Body of pancreas (tissue), 4 donors: ENCODE data around the gene DSTN. TPM values are rescaled to one million over a fixed set of nuclear protein-coding genes. Genes with fewer than 3 reads are reported as not detected.
A peak's percentile ranks its signal among the peaks of the same experiment; 100 is the strongest.

Experiments used
- ATAC-seq: fragments of 150-250 bp; one replicate; pipeline ENCODE4 v1.9.1; 2016
- DNase-seq, 4 donors: peaks; one replicate each; pipeline ENCODE4 v3.0.0-alpha.2; 2019
- H3K27ac ChIP-seq, 4 donors: fragments of 200-600 bp; sonication (generic); 1 replicate in 3 of 4; 2 replicates in 1 of 4; pipeline versions ENCODE4 v1.5.1 to v1.6.1; 2016 to 2019; ENCODE audit warnings: mild to moderate bottlenecking in 1 of 4, mixed read lengths in 1 of 4, moderate library complexity in 1 of 4
- H3K27me3 ChIP-seq, 2 donors: fragments of 200-600 bp; sonication (generic); one replicate each; pipeline ENCODE4 v1.6.0; 2016; ENCODE audit warnings: mild to moderate bottlenecking in 1 of 2
- H3K36me3 ChIP-seq, 2 donors: fragments of 200-600 bp; sonication (generic); replicated peaks in 1 of 2; 2 replicates each; pipeline ENCODE4 v1.5.1; 2016; ENCODE audit warnings: low read depth in 2 of 2; ENCODE audit not compliant: insufficient read depth in 1 of 2
- H3K4me1 ChIP-seq: fragments of 200-600 bp; sonication (generic); one replicate; pipeline ENCODE4 v1.6.0; 2016
- H3K4me3 ChIP-seq, 2 donors: fragments of 200-600 bp; sonication (generic); 1 replicate in 1 of 2; 2 replicates in 1 of 2; pipeline ENCODE4 v1.5.1; 2016 to 2019
- H3K9me3 ChIP-seq, 3 donors: fragments of 200-600 bp; sonication (generic); 1 replicate in 2 of 3; 2 replicates in 1 of 3; pipeline ENCODE4 v1.5.1; 2016
- CTCF ChIP-seq, 7 experiments: fragments of 450-650 bp in 4 of 7; fragments of 200-600 bp in 3 of 7; sonication (generic) in 3 of 7; IDR thresholded peaks; one replicate each; pipeline ENCODE4 v1.5.1; 2016 to 2019; ENCODE audit warnings: antibody characterized with exemption in 7 of 7
- POLR2A ChIP-seq, 3 donors: fragments of 450-650 bp; IDR thresholded peaks; one replicate each; pipeline ENCODE4 v1.6.1; 2016; ENCODE audit warnings: antibody characterized with exemption in 3 of 3, mild to moderate bottlenecking in 2 of 3
- WGBS, 2 donors: methylation state at CpG; one replicate each; pipeline ENCODE4 v1.1.5; 2017; 5-methylcytosine and 5-hydroxymethylcytosine counted together
- intact Hi-C: fragments of 100-400 bp; cut with DNase I; formaldehyde crosslinking; loops from one replicate; pipeline ENCODE4 v1.15.1; 2023
- total RNA-seq, 2 donors: library from RNA; depleted of rRNA; stranded (reverse); fragments of >200 nt; gene quantifications; one replicate each; pipeline ENCODE4 v1.1.0, GENCODE V29; 2016

DSTN gene
- total RNA-seq, 2 donors from 2014 or later: 103 to 464 TPM

DNA sequence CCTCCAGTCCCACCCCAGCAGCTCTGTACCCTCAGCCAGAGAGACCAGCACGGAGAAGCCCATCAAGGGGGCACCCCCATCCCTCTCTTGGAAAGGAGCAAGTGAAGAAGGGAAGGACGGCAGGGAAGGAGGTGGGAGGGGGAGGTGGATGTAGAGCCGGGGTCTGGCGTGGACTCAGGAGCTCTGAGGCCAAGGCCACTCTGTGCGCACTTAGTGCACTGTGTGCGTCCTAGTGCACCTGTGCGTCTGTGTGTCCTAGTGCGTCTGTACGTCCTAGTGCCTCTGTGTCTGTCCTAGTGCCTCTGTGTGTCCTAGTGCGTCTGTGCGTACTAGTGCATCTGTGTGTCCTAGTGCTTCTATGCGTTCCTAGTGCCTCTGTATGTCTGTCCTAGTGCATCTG is 54.2 kb downstream of the DSTN start:
- H3K4me3 ChIP-seq: no peak overlapping the region
- DNase-seq (peak in 2 of 4 donors; percentile 15 to 27), ATAC-seq (no peak)
- intact Hi-C loops: no loop called here
- WGBS, 2 donors: 62 to 73% methylated on average over 12 of the region's 12 CpGs
- no peaks in the 10 kb centered on the region for H3K9me3 ChIP-seq
- H3K36me3 ChIP-seq: peaks cover 43 to 51% of the 10 kb centered on the region in 2 donors
- H3K27ac ChIP-seq: peak overlapping the region in 2 of 4 donors; percentile 32 to 56
- no peak for TF ChIP-seq CTCF (IDR thresholded peaks at IDR 0.05)
- TF ChIP-seq POLR2A (IDR thresholded peaks at IDR 0.05): no peak
- no peaks in the 10 kb centered on the region for H3K27me3 ChIP-seq
- peaks cover 34% of the 10 kb centered on the region for H3K4me1 ChIP-seq

DNA sequence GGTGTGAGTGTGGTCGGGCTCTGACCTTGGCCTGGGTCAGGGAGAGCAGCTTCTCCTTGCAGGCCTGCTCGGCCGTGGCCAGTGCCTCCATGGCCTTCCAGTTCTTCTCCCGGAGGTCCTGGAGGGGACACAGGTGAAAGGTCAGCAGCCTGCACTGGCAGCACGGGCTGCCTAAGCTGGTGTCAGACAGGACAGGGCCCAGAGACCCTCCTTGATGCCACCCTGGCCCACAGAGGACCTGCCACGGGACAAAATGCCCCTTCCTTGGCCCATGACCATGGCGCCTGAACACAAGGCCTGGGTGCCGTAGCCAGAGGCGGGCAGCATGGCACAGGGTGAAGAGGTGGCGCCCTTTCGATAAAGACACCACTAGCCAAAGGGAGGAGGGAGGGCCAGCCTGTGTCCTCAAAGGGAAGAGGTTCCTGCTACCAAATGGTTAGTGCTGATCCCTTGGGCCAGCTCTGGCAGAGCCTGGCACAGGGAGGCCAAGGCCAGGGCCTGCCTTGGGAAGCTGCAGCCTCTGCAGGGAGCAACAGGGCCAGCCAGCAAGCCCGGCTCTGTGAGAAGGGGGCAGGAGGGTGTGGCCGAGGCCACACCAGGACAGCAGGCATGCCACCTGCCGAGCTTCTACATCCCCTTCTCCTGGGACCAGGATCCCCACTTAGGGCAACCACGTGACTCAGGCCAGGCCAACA is 54.8 kb downstream of the DSTN start:
- TF ChIP-seq POLR2A (IDR thresholded peaks at IDR 0.05): no peak
- no peak for TF ChIP-seq CTCF (IDR thresholded peaks at IDR 0.05)
- peak in 3 of 4 donors; percentile 14 to 41 (median 28) for DNase-seq
- intact Hi-C loops: no loop called here
- Histone ChIP-seq H3K9me3 (no peaks in the 10 kb centered on the region), H3K4me3 (no peak overlapping the region), H3K36me3 (peaks cover 43 to 49% of the 10 kb centered on the region in 2 donors), H3K27ac (peak overlapping the region; percentile 32 to 79 (median 52)), H3K27me3 (no peaks in the 10 kb centered on the region), H3K4me1 (peaks cover 39% of the 10 kb centered on the region)
- no peak for ATAC-seq
- WGBS, 2 donors: 55 to 58% methylated on average over 7 to 14 of the region's 15 CpGs

GRCh38 chr20:17625246-17626051 is 55.6 kb downstream of the DSTN start:
- Histone ChIP-seq H3K27me3 (no peaks in the 10 kb centered on the region), H3K9me3 (no peaks in the 10 kb centered on the region), H3K4me1 (peaks cover 39% of the 10 kb centered on the region), H3K4me3 (no peak overlapping the region), H3K36me3 (peaks cover 45 to 46% of the 10 kb centered on the region in 2 donors), H3K27ac (peak overlapping the region; percentile 49 to 79 (median 68))
- 80 to 87% methylated on average over 17 to 21 of the region's 27 CpGs for WGBS, 2 donors
- DNase-seq: peak in 2 of 4 donors; percentile 13 to 21
- intact Hi-C loops: no loop called here
- ATAC-seq: no peak
- TF ChIP-seq POLR2A (IDR thresholded peaks at IDR 0.05) (no peak), CTCF (IDR thresholded peaks at IDR 0.05) (no peak)

DNA sequence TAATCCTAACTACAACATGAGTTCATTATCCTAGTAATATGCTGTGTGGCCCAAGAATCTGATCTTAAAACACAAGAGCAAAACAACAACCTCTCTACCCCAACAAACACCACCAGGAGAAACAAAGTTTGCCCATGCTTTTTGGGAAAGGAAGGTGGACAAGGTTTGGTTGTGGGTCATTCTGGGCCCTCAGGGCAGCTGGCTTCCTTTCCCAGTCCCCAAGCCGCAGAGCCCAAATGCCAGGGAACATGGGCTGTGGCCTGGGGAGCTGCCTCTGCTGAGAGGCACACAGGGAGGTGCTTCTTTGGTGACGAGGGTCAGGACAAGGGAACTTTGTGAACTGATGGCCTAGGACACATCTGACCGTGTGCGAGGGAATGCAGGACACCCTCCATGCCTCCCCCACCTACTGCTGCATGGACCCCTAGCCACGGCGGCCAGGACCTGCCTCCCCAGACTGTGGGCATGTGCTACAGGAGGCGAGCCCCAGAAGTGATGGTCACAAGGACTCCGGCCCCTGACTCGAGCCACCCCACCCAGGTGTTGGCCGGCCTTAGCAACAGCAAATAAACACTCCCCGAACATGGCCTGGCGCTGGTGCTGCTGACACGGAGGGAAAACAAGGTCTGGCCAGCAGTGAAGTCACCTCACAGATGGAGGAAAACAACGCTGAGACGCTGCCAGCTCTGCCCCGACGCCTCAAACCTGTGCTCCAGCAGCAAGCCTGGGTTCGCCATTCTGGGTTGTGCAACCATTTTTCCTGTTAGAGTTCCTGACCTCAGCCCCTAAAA is 56.5 kb downstream of the DSTN start:
- 49 to 61% methylated on average over 14 to 18 of the region's 18 CpGs for WGBS, 2 donors
- Histone ChIP-seq H3K36me3 (peaks cover 37% of the 10 kb centered on the region in 2 donors), H3K27me3 (no peaks in the 10 kb centered on the region), H3K4me3 (no peak overlapping the region), H3K27ac (peak overlapping the region; percentile 49 to 79 (median 68)), H3K4me1 (peaks cover 39% of the 10 kb centered on the region), H3K9me3 (no peaks in the 10 kb centered on the region)
- TF ChIP-seq CTCF (IDR thresholded peaks at IDR 0.05): no peak
- no peak for TF ChIP-seq POLR2A (IDR thresholded peaks at IDR 0.05)
- intact Hi-C loops: no loop called here
- ATAC-seq (peak; percentile 79), DNase-seq (peak; percentile 79 to 94 (median 83))
